HG02981 (cell line): Measurements from ENCODE around the gene PCDHA13.
"Not testable (repeated sequence)": the region's sequence is repeated elsewhere in the genome, so short reads cannot be mapped to it uniquely, and the experiment has no call there.

ENCODE experiments used
- ATAC-seq: cut with Tn5 transposase; IDR thresholded peaks from one replicate; pipeline ENCODE4 v1.9.1; 2021; ENCODE audit warnings: mild to moderate bottlenecking, moderate library complexity; ENCODE audit not compliant: unreplicated experiment

The PCDHA13 gene, protein sequence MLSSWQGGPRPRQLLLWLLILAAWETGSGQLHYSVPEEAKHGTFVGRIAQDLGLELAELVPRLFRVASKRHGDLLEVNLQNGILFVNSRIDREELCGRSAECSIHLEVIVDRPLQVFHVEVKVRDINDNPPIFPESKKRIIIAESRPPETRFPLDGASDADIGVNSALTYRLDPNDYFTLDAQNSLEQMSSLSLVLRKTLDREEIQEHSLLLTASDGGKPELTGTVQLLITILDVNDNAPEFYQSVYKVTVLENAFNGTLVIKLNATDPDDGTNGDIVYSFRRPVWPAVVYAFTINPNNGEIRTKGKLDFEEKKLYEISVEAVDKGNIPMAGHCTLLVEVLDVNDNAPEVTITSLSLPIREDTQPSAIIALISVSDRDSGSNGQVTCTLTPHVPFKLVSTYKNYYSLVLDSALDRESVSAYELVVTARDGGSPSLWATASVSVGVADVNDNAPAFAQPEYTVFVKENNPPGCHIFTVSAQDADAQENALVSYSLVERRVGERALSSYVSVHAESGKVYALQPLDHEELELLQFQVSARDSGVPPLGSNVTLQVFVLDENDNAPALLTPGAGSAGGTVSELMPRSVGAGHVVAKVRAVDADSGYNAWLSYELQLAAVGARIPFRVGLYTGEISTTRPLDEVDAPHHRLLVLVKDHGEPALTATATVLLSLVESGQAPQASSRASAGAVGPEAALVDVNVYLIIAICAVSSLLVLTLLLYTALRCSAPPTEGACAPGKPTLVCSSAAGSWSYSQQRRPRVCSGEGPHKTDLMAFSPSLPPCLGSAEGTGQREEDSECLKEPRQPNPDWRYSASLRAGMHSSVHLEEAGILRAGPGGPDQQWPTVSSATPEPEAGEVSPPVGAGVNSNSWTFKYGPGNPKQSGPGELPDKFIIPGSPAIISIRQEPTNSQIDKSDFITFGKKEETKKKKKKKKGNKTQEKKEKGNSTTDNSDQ

DNA sequence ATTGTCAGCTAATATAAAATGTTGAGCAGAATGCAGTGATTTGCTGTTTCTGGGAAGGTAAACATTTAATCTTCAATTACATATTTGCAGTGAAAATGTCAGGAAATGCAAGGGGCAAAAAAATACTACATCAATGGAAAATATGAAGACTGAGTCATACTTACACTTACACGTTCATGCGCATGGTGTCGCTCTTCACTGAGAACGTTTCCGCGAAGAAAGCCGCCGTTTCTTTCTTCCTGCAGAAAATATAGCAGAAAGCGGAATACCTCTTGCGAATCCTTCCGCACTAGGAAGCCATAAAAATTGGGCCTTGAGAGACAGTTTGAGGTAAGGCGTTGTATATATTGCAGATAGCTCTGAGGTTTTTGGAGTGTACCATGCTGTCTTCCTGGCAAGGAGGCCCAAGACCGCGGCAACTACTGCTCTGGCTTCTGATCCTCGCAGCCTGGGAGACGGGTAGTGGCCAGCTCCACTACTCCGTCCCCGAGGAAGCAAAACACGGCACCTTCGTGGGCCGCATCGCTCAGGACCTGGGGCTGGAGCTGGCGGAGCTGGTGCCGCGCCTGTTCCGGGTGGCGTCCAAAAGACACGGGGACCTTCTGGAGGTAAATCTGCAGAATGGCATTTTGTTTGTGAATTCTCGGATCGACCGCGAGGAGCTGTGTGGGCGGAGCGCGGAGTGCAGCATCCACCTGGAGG, at the start of gene PCDHA13:
PCDHA13 (plus strand) TSS at position 236 of the 702 bp plus-strand sequence; CDS start at position 381, 145 bp downstream.
- ATAC-seq, result no peak

DNA sequence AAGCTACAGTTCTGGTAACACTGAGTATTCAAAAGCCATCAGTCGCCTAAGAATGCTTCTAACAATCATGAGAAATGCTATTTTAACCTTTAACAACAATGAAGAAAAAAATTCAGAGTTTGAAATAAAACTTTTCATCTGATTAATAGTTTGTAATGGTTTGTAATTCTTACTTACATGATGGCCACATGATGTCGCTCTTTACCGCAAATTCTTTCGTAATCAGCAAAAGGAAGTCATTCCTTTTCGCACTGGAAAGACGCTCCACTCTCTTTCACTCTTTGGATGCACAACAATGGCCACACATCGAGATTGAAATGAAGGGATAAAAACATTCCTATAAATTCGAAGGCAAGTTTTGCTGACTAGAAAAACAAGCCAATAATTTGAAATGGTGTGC, 47.9 kb upstream of the PCDHA13 start, which contains the start of gene PCDHA7:
PCDHA7 (plus strand) TSS at position 277 of the 400 bp plus-strand sequence; CDS start at position 392, 115 bp downstream.
- ATAC-seq, result no peak

DNA sequence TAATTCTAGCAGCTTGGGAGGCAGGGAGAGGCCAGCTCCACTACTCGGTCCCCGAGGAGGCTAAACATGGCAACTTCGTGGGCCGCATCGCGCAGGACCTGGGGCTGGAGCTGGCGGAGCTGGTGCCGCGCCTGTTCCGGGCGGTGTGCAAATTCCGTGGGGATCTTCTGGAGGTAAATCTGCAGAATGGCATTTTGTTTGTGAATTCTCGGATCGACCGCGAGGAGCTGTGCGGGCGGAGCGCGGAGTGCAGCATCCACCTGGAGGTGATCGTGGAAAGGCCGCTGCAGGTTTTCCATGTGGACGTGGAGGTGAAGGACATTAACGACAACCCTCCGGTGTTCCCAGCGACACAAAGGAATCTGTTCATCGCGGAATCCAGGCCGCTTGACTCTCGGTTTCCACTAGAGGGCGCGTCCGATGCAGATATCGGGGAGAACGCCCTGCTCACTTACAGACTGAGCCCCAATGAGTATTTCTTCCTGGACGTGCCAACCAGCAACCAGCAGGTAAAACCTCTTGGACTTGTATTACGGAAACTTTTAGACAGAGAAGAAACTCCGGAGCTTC, 47.4 kb upstream of the PCDHA13 start:
- not testable (repeated sequence) for ATAC-seq

DNA sequence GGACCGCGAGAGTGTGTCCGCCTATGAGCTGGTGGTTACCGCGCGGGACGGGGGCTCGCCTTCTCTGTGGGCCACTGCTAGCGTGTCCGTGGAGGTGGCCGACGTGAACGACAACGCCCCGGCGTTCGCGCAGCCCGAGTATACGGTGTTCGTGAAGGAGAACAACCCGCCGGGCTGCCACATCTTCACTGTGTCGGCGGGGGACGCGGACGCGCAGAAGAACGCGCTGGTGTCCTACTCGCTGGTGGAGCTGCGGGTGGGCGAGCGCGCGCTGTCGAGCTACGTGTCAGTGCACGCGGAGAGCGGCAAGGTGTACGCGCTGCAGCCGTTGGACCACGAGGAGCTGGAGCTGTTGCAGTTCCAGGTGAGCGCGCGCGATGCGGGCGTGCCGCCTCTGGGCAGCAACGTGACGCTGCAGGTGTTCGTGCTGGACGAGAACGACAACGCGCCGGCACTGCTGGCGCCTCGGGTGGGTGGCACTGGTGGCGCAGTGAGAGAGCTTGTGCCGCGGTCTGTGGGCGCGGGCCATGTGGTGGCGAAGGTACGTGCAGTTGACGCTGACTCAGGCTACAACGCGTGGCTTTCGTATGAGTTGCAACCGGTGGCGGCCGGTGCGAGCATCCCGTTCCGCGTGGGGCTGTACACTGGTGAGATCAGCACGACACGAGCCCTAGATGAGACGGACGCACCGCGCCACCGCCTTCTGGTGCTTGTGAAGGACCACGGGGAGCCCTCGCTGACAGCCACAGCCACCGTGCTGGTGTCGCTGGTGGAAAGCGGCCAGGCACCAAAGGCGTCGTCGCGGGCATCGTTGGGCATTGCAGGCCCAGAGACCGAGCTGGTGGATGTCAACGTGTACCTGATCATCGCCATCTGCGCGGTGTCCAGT, 46.1 kb upstream of the PCDHA13 start:
- no peak for ATAC-seq

DNA sequence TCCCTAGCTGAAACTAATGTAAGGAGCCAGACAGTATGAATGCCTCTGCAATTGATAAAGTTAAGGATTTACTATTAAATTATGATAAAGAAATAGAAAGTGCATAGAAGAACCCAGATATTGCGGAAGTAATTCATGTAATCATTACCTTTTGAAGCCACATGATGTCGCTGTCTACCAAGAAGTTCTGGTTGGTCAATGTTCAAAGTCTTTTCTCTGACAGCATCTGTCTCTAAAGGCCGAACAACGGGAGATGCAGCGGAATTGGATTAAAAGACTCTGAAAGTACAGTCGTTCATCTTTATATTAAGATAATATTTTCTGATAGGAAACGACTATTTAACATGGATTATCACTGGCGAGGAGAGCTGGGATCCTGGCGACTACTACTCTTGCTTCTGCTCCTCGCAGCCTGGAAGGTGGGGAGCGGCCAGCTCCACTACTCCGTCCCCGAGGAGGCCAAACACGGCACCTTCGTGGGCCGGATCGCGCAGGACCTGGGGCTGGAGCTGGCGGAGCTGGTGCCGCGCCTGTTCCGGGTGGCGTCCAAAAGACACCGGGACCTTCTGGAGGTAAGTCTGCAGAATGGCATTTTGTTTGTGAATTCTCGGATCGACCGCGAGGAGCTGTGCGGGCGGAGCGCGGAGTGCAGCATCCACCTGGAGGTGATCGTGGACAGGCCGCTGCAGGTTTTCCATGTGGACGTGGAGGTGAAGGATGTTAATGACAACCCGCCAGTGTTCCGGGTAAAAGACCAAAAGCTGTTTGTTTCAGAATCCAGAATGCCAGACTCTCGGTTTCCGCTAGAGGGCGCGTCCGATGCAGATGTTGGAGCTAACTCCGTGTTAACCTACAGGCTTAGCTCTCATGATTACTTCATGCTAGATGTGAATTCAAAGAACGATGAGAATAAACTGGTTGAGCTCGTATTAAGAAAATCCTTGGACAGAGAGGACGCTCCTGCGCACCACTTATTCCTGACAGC, 40.7 kb upstream of the PCDHA13 start, which contains the start of gene PCDHA8:
PCDHA8 (plus strand) TSS at position 210 of the 985 bp plus-strand sequence; CDS start at position 345, 135 bp downstream.
- ATAC-seq, result no peak

DNA sequence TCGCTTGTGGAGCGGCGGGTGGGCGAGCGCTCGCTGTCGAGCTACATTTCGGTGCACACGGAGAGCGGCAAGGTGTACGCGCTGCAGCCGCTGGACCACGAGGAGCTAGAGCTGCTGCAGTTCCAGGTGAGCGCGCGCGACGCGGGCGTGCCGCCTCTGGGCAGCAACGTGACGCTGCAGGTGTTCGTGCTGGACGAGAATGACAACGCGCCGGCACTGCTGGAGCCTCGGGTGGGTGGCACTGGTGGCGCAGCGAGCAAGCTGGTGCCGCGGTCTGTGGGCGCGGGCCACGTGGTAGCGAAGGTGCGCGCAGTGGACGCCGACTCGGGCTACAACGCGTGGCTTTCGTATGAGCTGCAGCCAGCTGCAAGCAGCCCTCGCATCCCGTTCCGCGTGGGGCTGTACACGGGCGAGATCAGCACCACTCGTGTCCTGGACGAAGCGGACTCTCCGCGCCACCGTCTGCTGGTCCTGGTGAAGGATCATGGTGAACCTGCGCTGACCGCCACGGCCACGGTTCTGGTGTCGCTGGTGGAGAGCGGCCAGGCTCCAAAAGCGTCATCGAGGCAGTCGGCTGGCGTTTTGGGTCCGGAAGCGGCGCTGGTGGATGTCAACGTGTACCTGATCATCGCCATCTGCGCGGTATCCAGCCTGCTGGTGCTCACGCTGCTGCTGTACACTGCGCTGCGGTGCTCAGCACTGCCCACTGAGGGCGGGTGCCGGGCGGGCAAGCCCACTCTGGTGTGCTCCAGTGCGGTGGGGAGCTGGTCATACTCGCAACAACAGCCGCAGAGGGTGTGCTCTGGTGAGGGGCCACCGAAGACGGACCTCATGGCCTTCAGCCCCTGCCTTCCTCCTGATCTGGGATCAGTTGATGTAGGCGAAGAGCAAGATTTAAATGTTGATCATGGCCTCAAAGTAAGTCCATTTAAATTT, 38.9 kb upstream of the PCDHA13 start:
- ATAC-seq, result no peak

DNA sequence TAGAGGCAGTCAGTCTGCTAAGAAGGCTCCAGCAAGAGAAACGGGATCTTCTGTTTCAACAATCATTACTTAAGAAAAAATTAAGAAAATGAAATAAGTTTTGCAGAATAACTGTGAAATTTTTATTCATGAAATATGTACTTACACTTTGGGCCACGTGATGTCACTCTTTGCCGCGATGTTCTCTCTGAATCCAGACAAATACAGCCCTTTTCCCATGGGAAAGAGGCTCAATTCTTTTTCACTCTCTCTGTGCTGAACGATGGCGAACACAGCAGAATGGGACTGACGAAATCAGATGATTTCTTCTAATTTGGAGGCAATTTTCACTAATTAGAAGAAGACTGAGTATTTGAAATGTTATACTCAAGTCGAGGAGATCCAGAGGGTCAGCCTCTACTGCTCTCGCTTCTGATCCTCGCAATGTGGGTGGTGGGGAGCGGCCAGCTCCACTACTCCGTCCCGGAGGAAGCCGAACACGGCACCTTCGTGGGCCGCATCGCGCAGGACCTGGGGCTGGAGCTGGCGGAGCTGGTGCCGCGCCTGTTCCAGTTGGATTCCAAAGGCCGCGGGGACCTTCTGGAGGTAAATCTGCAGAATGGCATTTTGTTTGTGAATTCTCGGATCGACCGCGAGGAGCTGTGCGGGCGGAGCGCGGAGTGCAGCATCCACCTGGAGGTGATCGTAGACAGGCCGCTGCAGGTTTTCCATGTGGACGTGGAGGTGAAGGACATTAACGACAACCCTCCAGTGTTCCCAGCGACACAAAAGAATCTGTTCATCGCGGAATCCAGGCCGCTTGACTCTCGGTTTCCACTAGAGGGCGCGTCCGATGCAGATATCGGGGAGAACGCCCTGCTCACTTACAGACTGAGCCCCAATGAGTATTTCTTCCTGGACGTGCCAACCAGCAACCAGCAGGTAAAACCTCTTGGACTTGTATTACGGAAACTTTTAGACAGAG, 33.5 kb upstream of the PCDHA13 start, which contains the start of gene PCDHA9:
PCDHA9 (plus strand) TSS at position 244 of the 964 bp plus-strand sequence; CDS start at position 358, 114 bp downstream.
- not testable (repeated sequence) for ATAC-seq

DNA sequence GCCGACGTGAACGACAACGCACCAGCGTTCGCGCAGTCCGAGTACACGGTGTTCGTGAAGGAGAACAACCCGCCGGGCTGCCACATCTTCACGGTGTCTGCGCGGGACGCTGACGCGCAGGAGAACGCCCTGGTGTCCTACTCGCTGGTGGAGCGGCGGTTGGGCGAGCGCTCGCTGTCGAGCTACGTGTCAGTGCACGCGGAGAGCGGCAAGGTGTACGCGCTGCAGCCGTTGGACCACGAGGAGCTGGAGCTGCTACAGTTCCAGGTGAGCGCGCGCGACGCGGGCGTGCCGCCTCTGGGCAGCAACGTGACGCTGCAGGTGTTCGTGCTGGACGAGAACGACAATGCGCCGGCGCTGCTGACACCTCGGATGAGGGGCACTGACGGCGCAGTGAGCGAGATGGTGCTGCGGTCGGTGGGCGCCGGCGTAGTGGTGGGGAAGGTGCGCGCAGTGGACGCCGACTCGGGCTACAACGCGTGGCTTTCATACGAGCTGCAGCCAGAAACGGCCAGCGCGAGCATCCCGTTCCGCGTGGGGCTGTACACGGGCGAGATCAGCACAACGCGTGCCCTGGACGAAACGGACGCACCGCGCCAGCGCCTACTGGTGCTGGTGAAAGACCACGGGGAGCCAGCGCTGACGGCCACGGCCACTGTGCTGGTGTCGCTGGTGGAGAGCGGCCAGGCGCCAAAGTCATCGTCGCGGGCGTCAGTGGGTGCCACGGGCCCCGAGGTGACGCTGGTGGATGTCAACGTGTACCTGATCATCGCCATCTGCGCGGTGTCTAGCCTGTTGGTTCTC, 31.9 kb upstream of the PCDHA13 start:
- ATAC-seq, result not testable (repeated sequence)

DNA sequence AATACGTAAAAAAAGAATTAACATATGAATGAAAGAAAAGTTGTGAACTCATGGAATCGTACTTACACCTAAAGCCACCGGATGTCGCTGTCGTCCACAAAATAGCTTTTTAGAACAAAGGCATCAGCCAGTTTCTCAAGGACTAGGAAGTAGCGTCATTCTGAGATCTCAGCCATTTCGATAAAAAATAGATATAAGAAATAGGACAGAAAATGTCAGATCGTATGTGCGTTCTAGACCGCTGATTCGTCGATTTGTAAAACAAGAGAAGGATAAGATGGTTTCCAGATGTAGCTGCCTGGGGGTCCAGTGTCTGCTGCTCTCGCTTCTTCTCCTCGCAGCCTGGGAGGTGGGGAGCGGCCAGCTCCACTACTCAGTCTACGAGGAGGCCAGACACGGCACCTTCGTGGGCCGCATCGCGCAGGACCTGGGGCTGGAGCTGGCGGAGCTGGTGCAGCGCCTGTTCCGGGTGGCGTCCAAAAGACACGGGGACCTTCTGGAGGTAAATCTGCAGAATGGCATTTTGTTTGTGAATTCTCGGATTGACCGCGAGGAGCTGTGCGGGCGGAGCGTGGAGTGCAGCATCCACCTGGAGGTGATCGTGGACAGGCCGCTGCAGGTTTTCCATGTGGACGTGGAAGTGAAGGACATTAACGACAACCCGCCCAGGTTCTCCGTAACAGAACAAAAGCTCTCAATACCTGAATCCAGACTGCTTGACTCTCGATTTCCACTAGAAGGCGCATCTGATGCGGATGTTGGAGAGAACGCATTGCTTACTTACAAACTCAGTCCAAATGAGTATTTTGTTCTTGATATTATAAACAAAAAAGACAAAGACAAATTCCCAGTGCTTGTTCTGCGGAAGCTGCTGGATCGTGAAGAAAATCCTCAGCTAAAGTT, 25.9 kb upstream of the PCDHA13 start, which contains the start of gene PCDHA10:
PCDHA10 (plus strand) TSS at position 126 of the 903 bp plus-strand sequence; CDS start at position 278, 152 bp downstream.
- ATAC-seq, result no peak

DNA sequence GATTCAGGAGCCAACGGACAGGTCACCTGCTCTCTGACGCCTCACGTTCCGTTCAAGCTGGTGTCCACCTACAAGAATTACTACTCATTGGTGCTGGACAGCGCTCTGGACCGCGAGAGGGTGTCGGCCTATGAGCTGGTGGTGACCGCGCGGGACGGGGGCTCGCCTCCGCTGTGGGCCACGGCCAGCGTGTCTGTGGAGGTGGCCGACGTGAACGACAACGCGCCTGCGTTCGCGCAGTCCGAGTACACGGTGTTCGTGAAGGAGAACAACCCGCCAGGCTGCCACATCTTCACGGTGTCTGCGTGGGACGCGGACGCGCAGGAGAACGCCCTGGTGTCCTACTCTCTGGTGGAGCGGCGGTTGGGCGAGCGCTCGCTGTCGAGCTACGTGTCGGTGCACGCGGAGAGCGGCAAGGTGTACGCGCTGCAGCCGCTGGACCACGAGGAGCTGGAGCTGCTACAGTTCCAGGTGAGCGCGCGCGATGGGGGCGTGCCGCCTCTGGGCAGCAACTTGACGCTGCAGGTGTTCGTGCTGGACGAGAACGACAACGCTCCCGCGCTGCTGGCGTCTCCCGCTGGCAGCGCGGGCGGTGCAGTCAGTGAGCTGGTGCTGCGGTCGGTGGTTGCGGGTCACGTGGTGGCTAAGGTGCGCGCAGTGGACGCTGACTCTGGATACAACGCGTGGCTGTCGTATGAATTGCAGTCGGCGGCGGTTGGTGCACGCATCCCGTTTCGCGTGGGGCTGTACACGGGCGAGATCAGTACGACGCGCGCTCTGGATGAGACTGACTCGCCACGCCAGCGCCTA, 24.5 kb upstream of the PCDHA13 start:
- ATAC-seq, result no peak

DNA sequence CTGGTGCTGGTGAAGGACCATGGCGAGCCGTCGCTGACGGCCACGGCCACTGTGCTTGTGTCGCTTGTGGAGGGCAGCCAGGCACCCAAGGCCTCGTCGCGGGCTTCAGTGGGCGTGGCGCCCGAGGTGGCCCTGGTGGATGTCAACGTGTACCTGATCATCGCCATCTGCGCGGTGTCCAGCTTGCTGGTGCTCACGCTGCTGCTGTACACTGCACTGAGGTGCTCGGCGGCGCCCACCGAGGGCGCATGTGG, 24.0 kb upstream of the PCDHA13 start:
- no peak for ATAC-seq

DNA sequence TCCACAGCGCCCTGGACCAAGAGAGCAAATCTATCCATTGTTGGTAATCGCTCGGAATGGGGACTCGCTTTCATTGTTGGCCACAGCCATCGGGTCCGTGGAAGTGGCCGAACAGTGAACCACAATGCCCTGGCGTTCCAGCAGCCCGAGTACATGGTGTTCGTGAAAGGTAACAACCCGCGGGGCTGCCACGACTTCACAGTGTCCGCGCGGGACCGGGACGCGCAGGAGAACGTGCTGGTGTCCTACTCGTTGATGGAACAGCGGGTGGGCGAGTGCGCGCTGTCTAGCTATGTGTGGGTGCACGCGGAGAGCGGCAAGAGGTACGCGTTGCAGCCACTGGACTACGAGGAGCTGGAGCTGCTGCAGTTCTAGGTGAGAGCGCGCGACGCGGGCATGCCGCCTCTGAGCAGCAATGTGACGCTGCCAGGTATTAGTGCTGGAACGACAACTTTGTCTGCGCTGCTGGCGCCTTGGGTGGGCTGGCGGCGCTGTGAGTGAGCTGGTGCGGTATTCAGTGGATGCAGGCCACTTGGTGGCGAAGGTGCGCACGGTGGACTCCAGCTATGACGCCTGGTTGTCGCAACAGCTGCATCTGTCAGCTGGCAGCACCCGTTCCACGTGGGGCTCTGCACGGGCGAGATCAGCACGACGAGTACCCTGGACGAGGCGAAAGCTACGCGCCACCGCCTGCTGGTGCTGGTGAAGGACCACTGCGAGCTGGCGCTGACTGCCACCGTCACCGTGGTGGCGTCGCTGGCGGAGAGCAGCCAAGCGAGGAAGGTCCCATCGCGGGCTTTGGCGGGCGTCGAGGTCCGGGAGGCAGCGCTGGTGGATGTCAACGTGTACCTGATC, 19.3 kb upstream of the PCDHA13 start:
- no peak for ATAC-seq
